Loucy (cell line): ENCODE data around the gene KCNJ6.

Experiments used
- EZH2phosphoT487 ChIP-seq: fragments of 200-600 bp; IDR thresholded peaks from 2 replicates; pipeline ENCODE4 v1.6.1; 2018; ENCODE audit warnings: antibody characterized with exemption, mild to moderate bottlenecking, moderate library complexity, borderline replicate concordance
- TF ChIP-seq, protein P1 (sequence below): fragments of 200-600 bp; sonication (generic); conservative IDR thresholded peaks from 2 replicates; pipeline ENCODE4 v1.5.1; 2014; ENCODE audit warnings: mild to moderate bottlenecking, antibody characterized with exemption, low read length

DNA sequence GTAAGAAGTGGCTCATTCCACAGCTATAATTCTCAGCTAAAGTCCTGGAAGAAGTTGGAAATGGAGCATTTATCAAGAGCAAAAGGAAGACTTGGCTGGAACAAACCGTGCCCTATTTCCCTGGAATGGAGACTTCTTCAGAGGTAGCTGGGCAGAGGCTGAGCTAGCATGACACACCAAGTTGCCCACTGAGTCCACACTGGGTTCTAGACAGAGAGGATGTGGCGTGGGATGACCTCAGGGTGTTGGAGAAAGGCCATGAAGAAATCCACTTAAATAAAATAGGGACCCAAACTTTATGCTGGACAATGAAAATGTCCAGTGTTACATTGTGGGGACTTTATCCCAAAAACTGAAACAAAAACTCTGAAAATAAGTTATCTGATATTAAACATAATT is 116.2 kb downstream of the KCNJ6 start:
- TF ChIP-seq, protein P1, sequence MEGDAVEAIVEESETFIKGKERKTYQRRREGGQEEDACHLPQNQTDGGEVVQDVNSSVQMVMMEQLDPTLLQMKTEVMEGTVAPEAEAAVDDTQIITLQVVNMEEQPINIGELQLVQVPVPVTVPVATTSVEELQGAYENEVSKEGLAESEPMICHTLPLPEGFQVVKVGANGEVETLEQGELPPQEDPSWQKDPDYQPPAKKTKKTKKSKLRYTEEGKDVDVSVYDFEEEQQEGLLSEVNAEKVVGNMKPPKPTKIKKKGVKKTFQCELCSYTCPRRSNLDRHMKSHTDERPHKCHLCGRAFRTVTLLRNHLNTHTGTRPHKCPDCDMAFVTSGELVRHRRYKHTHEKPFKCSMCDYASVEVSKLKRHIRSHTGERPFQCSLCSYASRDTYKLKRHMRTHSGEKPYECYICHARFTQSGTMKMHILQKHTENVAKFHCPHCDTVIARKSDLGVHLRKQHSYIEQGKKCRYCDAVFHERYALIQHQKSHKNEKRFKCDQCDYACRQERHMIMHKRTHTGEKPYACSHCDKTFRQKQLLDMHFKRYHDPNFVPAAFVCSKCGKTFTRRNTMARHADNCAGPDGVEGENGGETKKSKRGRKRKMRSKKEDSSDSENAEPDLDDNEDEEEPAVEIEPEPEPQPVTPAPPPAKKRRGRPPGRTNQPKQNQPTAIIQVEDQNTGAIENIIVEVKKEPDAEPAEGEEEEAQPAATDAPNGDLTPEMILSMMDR, result no peak
- TF ChIP-seq EZH2phosphoT487, result no peak
